ENCODE results near the gene CECR2. TPM values are rescaled to one million over a fixed set of nuclear protein-coding genes. Genes with fewer than 3 reads are reported as not detected.

The CECR2 gene
- total RNA-seq, 1 experiment from 2014 or later = 3.6 TPM

GRCh38 chr22:17581631-17582030 lies 212.4 kb downstream of the CECR2 start:
- Histone ChIP-seq H3K27me3 (ENCODE audit: control insufficient read depth, insufficient read depth, low read length) (no peaks in the 10 kb centered on the region), H3K36me3 (ENCODE audit: control insufficient read depth, insufficient read depth, low read length) (no peaks in the 10 kb centered on the region), H3K4me3 (ENCODE audit: low read depth in 2 of 2, low read length in 2 of 2) (no peak overlapping the region), H3K4me1 (ENCODE audit: control insufficient read depth, insufficient read depth, low read length) (peaks cover under 1% of the 10 kb centered on the region; the same call in 1 of the 2 replicates), H3K27ac (ENCODE audit: low read length) (no peak overlapping the region), H3K9me3 (ENCODE audit: control insufficient read depth, insufficient read depth, low read depth, low read length) (no peaks in the 10 kb centered on the region)
- ATAC-seq (no peak), DNase-seq (ENCODE audit: low read depth, low spot score) (no peak)
- CTCF ChIA-PET = no interaction called here
- TF ChIP-seq SIN3A (IDR thresholded peaks at IDR 0.05; ENCODE audit: borderline replicate concordance, insufficient read depth, low read depth, low read length) (no peak), POLR2AphosphoS5 (IDR thresholded peaks at IDR 0.05; ENCODE audit: low read depth, low read length) (no peak), TCF7L2 (IDR thresholded peaks at IDR 0.05; ENCODE audit: low read depth, low read length) (no peak), REST (IDR thresholded peaks at IDR 0.05; ENCODE audit: insufficient read depth in 1 of 2, low read depth in 2 of 2, low read length in 1 of 2) (no peak), CTCF (IDR thresholded peaks at IDR 0.05) (no peak)
- POLR2A ChIA-PET = interaction anchor here (0.5 kb wide), 1 partner anchor 58 kb away, joined by 8 read pairs; no protein-coding TSS in a partner anchor
- no TSS peak for BruUV-seq (replicated peaks)
- in situ Hi-C loops (cut with HindIII; ENCODE audit: low pct_unique_long_range_greater_than_20kb, low sequenced_read_pairs) = no loop called here
- intact Hi-C loops (cut with micrococcal nuclease; ENCODE audit: unreplicated experiment) = no loop called here

GRCh38 chr22:17583151-17583550 lies 213.9 kb downstream of the CECR2 start:
- in situ Hi-C loops (cut with HindIII; ENCODE audit: low pct_unique_long_range_greater_than_20kb, low sequenced_read_pairs) = no loop called here
- POLR2A ChIA-PET = no interaction called here
- intact Hi-C loops (cut with micrococcal nuclease; ENCODE audit: unreplicated experiment) = no loop called here
- H3K9me3 ChIP-seq (ENCODE audit: control insufficient read depth, insufficient read depth, low read depth, low read length) = no peaks in the 10 kb centered on the region
- no peaks in the 10 kb centered on the region for H3K36me3 ChIP-seq (ENCODE audit: control insufficient read depth, insufficient read depth, low read length)
- H3K4me3 ChIP-seq (ENCODE audit: low read depth in 2 of 2, low read length in 2 of 2) = no peak overlapping the region
- no peak overlapping the region for H3K27ac ChIP-seq (ENCODE audit: low read length)
- DNase-seq (ENCODE audit: low read depth, low spot score) = no peak
- CTCF ChIA-PET = no interaction called here
- H3K4me1 ChIP-seq (ENCODE audit: control insufficient read depth, insufficient read depth, low read length) = no peaks in the 10 kb centered on the region
- no peak for TF ChIP-seq REST (IDR thresholded peaks at IDR 0.05; ENCODE audit: insufficient read depth in 1 of 2, low read depth in 2 of 2, low read length in 1 of 2)
- TF ChIP-seq TCF7L2 (IDR thresholded peaks at IDR 0.05; ENCODE audit: low read depth, low read length) = no peak
- no peak for TF ChIP-seq POLR2AphosphoS5 (IDR thresholded peaks at IDR 0.05; ENCODE audit: low read depth, low read length)
- TF ChIP-seq SIN3A (IDR thresholded peaks at IDR 0.05; ENCODE audit: borderline replicate concordance, insufficient read depth, low read depth, low read length) = no peak
- TF ChIP-seq CTCF (IDR thresholded peaks at IDR 0.05) = no peak
- ATAC-seq = no peak
- BruUV-seq (replicated peaks) = no TSS peak
- no peaks in the 10 kb centered on the region for H3K27me3 ChIP-seq (ENCODE audit: control insufficient read depth, insufficient read depth, low read length)
